HUES48 (cell line): ENCODE results near the gene CEMIP.

ENCODE experiments used
- H3K27ac ChIP-seq: one replicate; pipeline ENCODE4 v1.7.0; 2013; ENCODE audit warnings: low read depth, low read length, inconsistent platforms
- H3K27me3 ChIP-seq: 2 replicates; pipeline ENCODE4 v1.6.1; 2013; ENCODE audit warnings: mild to moderate bottlenecking, low read length; ENCODE audit not compliant: control insufficient read depth, insufficient read depth
- H3K36me3 ChIP-seq: 2 replicates; pipeline ENCODE4 v1.6.1; 2013; ENCODE audit warnings: low read length; ENCODE audit not compliant: control insufficient read depth, insufficient read depth
- H3K4me1 ChIP-seq: 2 replicates; pipeline ENCODE4 v1.6.1; 2013; ENCODE audit warnings: mild to moderate bottlenecking, low read length; ENCODE audit not compliant: control insufficient read depth, insufficient read depth
- H3K4me3 ChIP-seq: 2 replicates; pipeline ENCODE4 v1.5.1; 2013; ENCODE audit warnings: mild to moderate bottlenecking, low read depth, low read length
- H3K9ac ChIP-seq: 2 replicates; pipeline ENCODE4 v1.6.1; 2013; ENCODE audit warnings: mild to moderate bottlenecking, low read depth, low read length, moderate library complexity
- H3K9me3 ChIP-seq: 2 replicates; pipeline ENCODE4 v1.6.1; 2013; ENCODE audit warnings: low read length; ENCODE audit not compliant: control insufficient read depth, insufficient read depth

CEMIP gene

GRCh38 chr15:80743189-80743833 is 35.9 kb upstream of the CEMIP start:
- Histone ChIP-seq H3K4me3 (no peak overlapping the region), H3K27me3 (no peaks in the 10 kb centered on the region), H3K9ac (no peak overlapping the region), H3K9me3 (no peaks in the 10 kb centered on the region), H3K27ac (no peak overlapping the region), H3K4me1 (peaks cover 24% of the 10 kb centered on the region), H3K36me3 (no peaks in the 10 kb centered on the region)

- no peak overlapping the region for H3K4me3 ChIP-seq
- H3K9ac ChIP-seq: no peak overlapping the region
- no peaks in the 10 kb centered on the region for H3K36me3 ChIP-seq
- H3K27ac ChIP-seq: peak overlapping the region; percentile 45
- no peaks in the 10 kb centered on the region for H3K27me3 ChIP-seq
- H3K4me1 ChIP-seq: peaks cover 24% of the 10 kb centered on the region
- no peaks in the 10 kb centered on the region for H3K9me3 ChIP-seq
Measured at GRCh38 chr15:80744415-80744814, 34.8 kb upstream of the CEMIP start.

- no peaks in the 10 kb centered on the region for H3K27me3 ChIP-seq
- H3K4me3 ChIP-seq: no peak overlapping the region
- H3K36me3 ChIP-seq: peaks cover 2% of the 10 kb centered on the region; the same call in 1 of the 2 replicates
- no peaks in the 10 kb centered on the region for H3K9me3 ChIP-seq
- H3K4me1 ChIP-seq: peaks cover 24% of the 10 kb centered on the region
- H3K9ac ChIP-seq: no peak overlapping the region
- H3K27ac ChIP-seq: peak overlapping the region; percentile 45
Measured at GRCh38 chr15:80744826-80745225, 34.3 kb upstream of the CEMIP start.

GRCh38 chr15:80745888-80746287 is 33.3 kb upstream of the CEMIP start:
- Histone ChIP-seq H3K36me3 (peaks cover 2% of the 10 kb centered on the region; the same call in 1 of the 2 replicates), H3K4me1 (peaks cover 24% of the 10 kb centered on the region), H3K9me3 (no peaks in the 10 kb centered on the region), H3K27ac (no peak overlapping the region), H3K4me3 (no peak overlapping the region), H3K9ac (no peak overlapping the region), H3K27me3 (no peaks in the 10 kb centered on the region)

GRCh38 chr15:80747317-80748053 is 31.7 kb upstream of the CEMIP start:
- H3K9ac ChIP-seq: no peak overlapping the region

GRCh38 chr15:80749589-80749988 is 29.6 kb upstream of the CEMIP start:
- no peak overlapping the region for H3K9ac ChIP-seq
- no peak overlapping the region for H3K4me3 ChIP-seq
- no peaks in the 10 kb centered on the region for H3K27me3 ChIP-seq
- peaks cover 14% of the 10 kb centered on the region for H3K36me3 ChIP-seq
- H3K4me1 ChIP-seq: peaks cover 15% of the 10 kb centered on the region
- no peak overlapping the region for H3K27ac ChIP-seq
- H3K9me3 ChIP-seq: no peaks in the 10 kb centered on the region

More at GRCh38 chr15:80747317-80748053, 31.7 kb upstream of the CEMIP start:
- H3K36me3 ChIP-seq: peaks cover 7% of the 10 kb centered on the region; the same call in 1 of the 2 replicates
- no peak overlapping the region for H3K27ac ChIP-seq
- no peaks in the 10 kb centered on the region for H3K27me3 ChIP-seq
- H3K4me1 ChIP-seq: peaks cover 24% of the 10 kb centered on the region
- no peaks in the 10 kb centered on the region for H3K9me3 ChIP-seq
- H3K4me3 ChIP-seq: no peak overlapping the region

- H3K36me3 ChIP-seq: peaks cover 14% of the 10 kb centered on the region
Measured at GRCh38 chr15:80750575-80750974, 28.6 kb upstream of the CEMIP start.

GRCh38 chr15:80752204-80752603 is 27.0 kb upstream of the CEMIP start:
- Histone ChIP-seq H3K9ac (no peak overlapping the region), H3K36me3 (peaks cover 14% of the 10 kb centered on the region), H3K4me3 (no peak overlapping the region), H3K9me3 (no peaks in the 10 kb centered on the region), H3K27ac (no peak overlapping the region), H3K27me3 (no peaks in the 10 kb centered on the region), H3K4me1 (peaks cover 13% of the 10 kb centered on the region)

More at GRCh38 chr15:80750575-80750974, 28.6 kb upstream of the CEMIP start:
- Histone ChIP-seq H3K4me3 (no peak overlapping the region), H3K9me3 (no peaks in the 10 kb centered on the region), H3K27ac (no peak overlapping the region), H3K27me3 (no peaks in the 10 kb centered on the region), H3K9ac (no peak overlapping the region), H3K4me1 (peaks cover 12% of the 10 kb centered on the region)

- H3K27ac ChIP-seq: no peak overlapping the region
- no peak overlapping the region for H3K9ac ChIP-seq
- peaks cover 4% of the 10 kb centered on the region; the same call in 1 of the 2 replicates for H3K4me1 ChIP-seq
- H3K27me3 ChIP-seq: no peaks in the 10 kb centered on the region
- no peak overlapping the region for H3K4me3 ChIP-seq
- H3K36me3 ChIP-seq: peaks cover 14% of the 10 kb centered on the region
- no peaks in the 10 kb centered on the region for H3K9me3 ChIP-seq
Measured at GRCh38 chr15:80753161-80753560, 26.0 kb upstream of the CEMIP start.

- Histone ChIP-seq H3K36me3 (peaks cover 14% of the 10 kb centered on the region), H3K9ac (no peak overlapping the region), H3K27me3 (no peaks in the 10 kb centered on the region)
Measured at GRCh38 chr15:80754014-80754413, 25.2 kb upstream of the CEMIP start.

GRCh38 chr15:80755885-80756284 is 23.3 kb upstream of the CEMIP start:
- no peaks in the 10 kb centered on the region for H3K9me3 ChIP-seq
- no peak overlapping the region for H3K9ac ChIP-seq
- no peak overlapping the region for H3K27ac ChIP-seq
- peaks cover 12% of the 10 kb centered on the region for H3K36me3 ChIP-seq
- no peaks in the 10 kb centered on the region for H3K27me3 ChIP-seq
- H3K4me1 ChIP-seq: peaks cover 4% of the 10 kb centered on the region; the same call in 1 of the 2 replicates
- H3K4me3 ChIP-seq: no peak overlapping the region

More at GRCh38 chr15:80754014-80754413, 25.2 kb upstream of the CEMIP start:
- H3K9me3 ChIP-seq: no peaks in the 10 kb centered on the region
- no peak overlapping the region for H3K4me3 ChIP-seq
- H3K27ac ChIP-seq: no peak overlapping the region
- H3K4me1 ChIP-seq: peaks cover 4% of the 10 kb centered on the region; the same call in 1 of the 2 replicates
